ENCODE results near the gene TPP2.

DNA sequence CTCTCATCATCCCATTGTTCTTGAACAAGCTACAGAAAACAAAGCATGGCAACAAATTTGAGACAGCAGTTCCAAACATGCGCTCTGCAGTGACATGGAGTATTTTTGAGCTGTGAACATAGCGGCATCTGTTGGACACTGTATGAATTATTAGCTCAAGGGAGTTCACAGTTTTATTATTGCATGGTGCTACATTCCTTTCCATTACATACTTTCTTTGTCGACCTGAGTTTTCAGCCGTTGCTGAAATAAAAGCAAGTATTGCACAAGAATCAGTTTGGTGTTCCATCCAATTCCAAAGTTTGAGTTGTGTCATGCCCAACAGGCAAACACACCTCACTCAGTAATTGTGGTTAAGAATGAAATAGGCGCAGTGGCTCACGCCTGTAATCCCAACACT, 128.1 kb downstream of the TPP2 start:
- TF ChIP-seq, protein P1, sequence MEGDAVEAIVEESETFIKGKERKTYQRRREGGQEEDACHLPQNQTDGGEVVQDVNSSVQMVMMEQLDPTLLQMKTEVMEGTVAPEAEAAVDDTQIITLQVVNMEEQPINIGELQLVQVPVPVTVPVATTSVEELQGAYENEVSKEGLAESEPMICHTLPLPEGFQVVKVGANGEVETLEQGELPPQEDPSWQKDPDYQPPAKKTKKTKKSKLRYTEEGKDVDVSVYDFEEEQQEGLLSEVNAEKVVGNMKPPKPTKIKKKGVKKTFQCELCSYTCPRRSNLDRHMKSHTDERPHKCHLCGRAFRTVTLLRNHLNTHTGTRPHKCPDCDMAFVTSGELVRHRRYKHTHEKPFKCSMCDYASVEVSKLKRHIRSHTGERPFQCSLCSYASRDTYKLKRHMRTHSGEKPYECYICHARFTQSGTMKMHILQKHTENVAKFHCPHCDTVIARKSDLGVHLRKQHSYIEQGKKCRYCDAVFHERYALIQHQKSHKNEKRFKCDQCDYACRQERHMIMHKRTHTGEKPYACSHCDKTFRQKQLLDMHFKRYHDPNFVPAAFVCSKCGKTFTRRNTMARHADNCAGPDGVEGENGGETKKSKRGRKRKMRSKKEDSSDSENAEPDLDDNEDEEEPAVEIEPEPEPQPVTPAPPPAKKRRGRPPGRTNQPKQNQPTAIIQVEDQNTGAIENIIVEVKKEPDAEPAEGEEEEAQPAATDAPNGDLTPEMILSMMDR (IDR thresholded peaks at IDR 0.05), result peak in 4 of 6 experiments; percentile 47 to 65 (median 56)
- TF ChIP-seq POLR2A (IDR thresholded peaks at IDR 0.05), result no peak

Measured in thyroid gland (tissue), 4 donors.